A673 (cell line): ENCODE results near the gene COL4A4. TPM values are rescaled to one million over a fixed set of nuclear protein-coding genes. Genes with fewer than 3 reads are reported as not detected.

Source experiments
- BruUV-seq: library from RNA; stranded (reverse); fragments of 400-500 nt; replicated peaks from 2 replicates; lab custom pipeline; 2021; lab: Mats Ljungman, UMichigan
- CTCF ChIA-PET: fragments of 300-600 bp; sonication (Branson Sonifier 250); formaldehyde crosslinking; loops from one replicate; lab custom pipeline; 2022; ENCODE audit warnings: antibody characterized with exemption; lab: Charles Lee
- POLR2A ChIA-PET: fragments of 300-600 bp; sonication (Branson Sonifier 250); formaldehyde crosslinking; loops from one replicate; lab custom pipeline; 2022; ENCODE audit warnings: antibody characterized with exemption; ENCODE audit not compliant: low non-redundant PET; lab: Charles Lee
- DNase-seq: peaks from one replicate; pipeline ENCODE4 v3.0.0-alpha.2; 2015; ENCODE audit warnings: low spot score
- H3K27ac ChIP-seq: fragments of 200-600 bp; sonication (generic); 2 replicates; pipeline ENCODE4 v1.5.1; 2016; ENCODE audit warnings: mixed run types, low read depth, mild to moderate bottlenecking, mixed read lengths, antibody characterized with exemption, low read length; ENCODE audit not compliant: poor library complexity, severe bottlenecking
- H3K27me3 ChIP-seq: fragments of 200-600 bp; sonication (generic); replicated peaks from 2 replicates; pipeline ENCODE4 v1.6.1; 2017; ENCODE audit warnings: mixed run types, low read depth, mild to moderate bottlenecking, mixed read lengths, antibody characterized with exemption, low read length; ENCODE audit not compliant: insufficient read depth, poor library complexity
- H3K36me3 ChIP-seq: fragments of 200-600 bp; sonication (generic); 2 replicates; pipeline ENCODE4 v1.6.1; 2016; ENCODE audit warnings: mixed run types, mild to moderate bottlenecking, mixed read lengths, antibody characterized with exemption, low read length; ENCODE audit not compliant: insufficient read depth, poor library complexity, severe bottlenecking
- H3K4me1 ChIP-seq: fragments of 200-600 bp; sonication (generic); 2 replicates; pipeline ENCODE4 v1.6.1; 2017; ENCODE audit warnings: mixed run types, mild to moderate bottlenecking, mixed read lengths, antibody characterized with exemption, low read length; ENCODE audit not compliant: insufficient read depth, poor library complexity, severe bottlenecking
- H3K4me3 ChIP-seq: fragments of 200-600 bp; sonication (generic); 2 replicates; pipeline ENCODE4 v1.5.1; 2016; ENCODE audit warnings: low read depth, mixed run types, mild to moderate bottlenecking, mixed read lengths, low read length; ENCODE audit not compliant: poor library complexity, severe bottlenecking
- H3K9me3 ChIP-seq: fragments of 200-600 bp; sonication (generic); 2 replicates; pipeline ENCODE4 v1.6.1; 2016; ENCODE audit warnings: mixed run types, low read depth, mild to moderate bottlenecking, mixed read lengths, antibody characterized with exemption, low read length; ENCODE audit not compliant: poor library complexity, severe bottlenecking
- CTCF ChIP-seq: fragments of 300-800, 200-600 bp; sonication (generic); conservative IDR thresholded peaks from 2 replicates; pipeline ENCODE4 v1.5.1; 2017; ENCODE audit warnings: low read depth, mild to moderate bottlenecking, antibody characterized with exemption, low read length, moderate library complexity, mixed read lengths
- EZH2 ChIP-seq: fragments of 200-600 bp; sonication (generic); IDR thresholded peaks from 2 replicates; pipeline ENCODE4 v1.6.1; 2017; ENCODE audit warnings: borderline replicate concordance, low read depth, mild to moderate bottlenecking, mixed read lengths, antibody characterized with exemption, low read length; ENCODE audit not compliant: poor library complexity, severe bottlenecking
- intact Hi-C: fragments of 100-400 bp; cut with micrococcal nuclease; formaldehyde crosslinking; loops from one replicate; pipeline ENCODE4 v1.10.0; 2022; ENCODE audit not compliant: unreplicated experiment
- total RNA-seq: library from RNA; stranded (reverse); gene quantifications from 2 replicates; pipeline ENCODE4 v1.2.3, GENCODE V29; 2021

Gene COL4A4
- total RNA-seq, 1 experiment from 2014 or later, result not detected

GRCh38 chr2:227185615-227186232 lies 21.7 kb upstream of the COL4A4 start:
- Histone ChIP-seq H3K27me3 (no peaks in the 10 kb centered on the region), H3K36me3 (no peaks in the 10 kb centered on the region), H3K27ac (no peak overlapping the region), H3K4me1 (no peaks in the 10 kb centered on the region), H3K4me3 (no peak overlapping the region), H3K9me3 (no peaks in the 10 kb centered on the region)
- DNase-seq, result no peak
- intact Hi-C loops, result no loop called here
- ChIA-PET CTCF (no interaction called here), POLR2A (no interaction called here)
- TF ChIP-seq CTCF (no peak), EZH2 (no peak)
- no TSS peak for BruUV-seq

GRCh38 chr2:227183657-227184367 lies 19.8 kb upstream of the COL4A4 start:
- no peaks in the 10 kb centered on the region for H3K9me3 ChIP-seq
- no TSS peak for BruUV-seq
- POLR2A ChIA-PET, result no interaction called here
- no peak overlapping the region for H3K27ac ChIP-seq
- H3K27me3 ChIP-seq, result no peaks in the 10 kb centered on the region
- H3K4me3 ChIP-seq, result no peak overlapping the region
- H3K4me1 ChIP-seq, result no peaks in the 10 kb centered on the region
- TF ChIP-seq CTCF, result no peak
- TF ChIP-seq EZH2, result no peak
- intact Hi-C loops, result no loop called here
- H3K36me3 ChIP-seq, result no peaks in the 10 kb centered on the region
- no peak for DNase-seq
- CTCF ChIA-PET, result no interaction called here

- no peaks in the 10 kb centered on the region for H3K4me1 ChIP-seq
- no peaks in the 10 kb centered on the region for H3K9me3 ChIP-seq
- no peak overlapping the region for H3K4me3 ChIP-seq
- no TSS peak for BruUV-seq
- ChIA-PET CTCF (no interaction called here), POLR2A (no interaction called here)
- DNase-seq, result no peak
- intact Hi-C loops, result no loop called here
- TF ChIP-seq CTCF, result no peak
- no peak for TF ChIP-seq EZH2
- no peak overlapping the region for H3K27ac ChIP-seq
- no peaks in the 10 kb centered on the region for H3K36me3 ChIP-seq
- H3K27me3 ChIP-seq, result no peaks in the 10 kb centered on the region
Observed at GRCh38 chr2:227182765-227183164, 18.8 kb upstream of the COL4A4 start.
